Nephron progenitor cell (in vitro differentiated cells): ENCODE data around the gene HPS5.

ENCODE experiments used
- DNase-seq: peaks from one replicate; pipeline ENCODE4 v3.0.0; 2021
- H3K27ac Mint-ChIP-seq: 2 replicates; pipeline ENCODE4 v1.8.0; 2021; ENCODE audit warnings: mild to moderate bottlenecking, moderate library complexity, mixed read lengths
- H3K27me3 Mint-ChIP-seq: 2 replicates; pipeline ENCODE4 v1.8.0; 2021; ENCODE audit warnings: mild to moderate bottlenecking, low read depth, mixed read lengths; ENCODE audit not compliant: poor library complexity
- H3K36me3 Mint-ChIP-seq: 2 replicates; pipeline ENCODE4 v1.8.0; 2021; ENCODE audit warnings: low read depth, mixed read lengths
- H3K4me1 Mint-ChIP-seq: 2 replicates; pipeline ENCODE4 v1.8.0; 2021; ENCODE audit warnings: mixed read lengths
- H3K4me3 Mint-ChIP-seq: 2 replicates; pipeline ENCODE4 v1.8.0; 2021; ENCODE audit warnings: mild to moderate bottlenecking, moderate library complexity, mixed read lengths
- H3K9me3 Mint-ChIP-seq: 2 replicates; pipeline ENCODE4 v1.8.0; 2021; ENCODE audit warnings: mild to moderate bottlenecking, moderate library complexity, mixed read lengths
- CTCF ChIP-seq: fragments of 200-600 bp; sonication (generic); IDR thresholded peaks from 2 replicates; pipeline ENCODE4 v1.5.0; 2021; ENCODE audit warnings: antibody characterized with exemption

The HPS5 gene

GRCh38 chr11:18321969-18322711 lies at the start of gene HPS5, which contains the start of gene GTF2H1:
HPS5 (minus strand) TSS chr11:18322140; CDS start chr11:18317858, 4,282 bp downstream.
GTF2H1 (plus strand) TSS chr11:18322567; CDS start chr11:18333075, 10,508 bp downstream.
- peak within 1 kb of the TSS; percentile 100 for H3K27ac Mint-ChIP-seq
- H3K27me3 Mint-ChIP-seq, result no peaks in the 10 kb centered on the region
- peaks cover 56% of the 10 kb centered on the region for H3K4me1 Mint-ChIP-seq
- peak within 1 kb of the TSS; percentile 95 for H3K4me3 Mint-ChIP-seq
- H3K36me3 Mint-ChIP-seq, result peaks cover 23% of the 10 kb centered on the region
- no peaks in the 10 kb centered on the region for H3K9me3 Mint-ChIP-seq
- TF ChIP-seq CTCF, result no peak
- peak; percentile 93 for DNase-seq

- no peaks in the 10 kb centered on the region for H3K27me3 Mint-ChIP-seq
Observed at GRCh38 chr11:18371279-18371678, 49.3 kb upstream of the HPS5 start.

GRCh38 chr11:18369398-18369797 lies 47.5 kb upstream of the HPS5 start:
- Mint-ChIP-seq H3K4me3 (no peak overlapping the region), H3K27me3 (no peaks in the 10 kb centered on the region), H3K4me1 (no peaks in the 10 kb centered on the region), H3K9me3 (no peaks in the 10 kb centered on the region), H3K27ac (no peak overlapping the region), H3K36me3 (peaks cover 22% of the 10 kb centered on the region)
- DNase-seq, result no peak
- no peak for TF ChIP-seq CTCF

More at GRCh38 chr11:18371279-18371678, 49.3 kb upstream of the HPS5 start:
- Mint-ChIP-seq H3K36me3 (peaks cover 11% of the 10 kb centered on the region), H3K27ac (no peak overlapping the region), H3K4me3 (no peak overlapping the region), H3K9me3 (no peaks in the 10 kb centered on the region), H3K4me1 (no peaks in the 10 kb centered on the region)
- DNase-seq, result no peak
- TF ChIP-seq CTCF, result no peak

GRCh38 chr11:18368221-18368620 lies 46.3 kb upstream of the HPS5 start:
- Mint-ChIP-seq H3K36me3 (peaks cover 30% of the 10 kb centered on the region), H3K9me3 (no peaks in the 10 kb centered on the region), H3K27ac (peak overlapping the region; percentile 1), H3K4me3 (no peak overlapping the region), H3K27me3 (no peaks in the 10 kb centered on the region), H3K4me1 (no peaks in the 10 kb centered on the region)
- TF ChIP-seq CTCF, result no peak
- DNase-seq, result no peak

- H3K27me3 Mint-ChIP-seq, result no peaks in the 10 kb centered on the region
- no peak for DNase-seq
- H3K36me3 Mint-ChIP-seq, result peaks cover 31% of the 10 kb centered on the region
- no peak overlapping the region for H3K27ac Mint-ChIP-seq
- no peaks in the 10 kb centered on the region for H3K9me3 Mint-ChIP-seq
- no peak overlapping the region for H3K4me3 Mint-ChIP-seq
- H3K4me1 Mint-ChIP-seq, result no peaks in the 10 kb centered on the region
- TF ChIP-seq CTCF, result no peak
Observed at GRCh38 chr11:18367431-18367830, 45.5 kb upstream of the HPS5 start.

- no peaks in the 10 kb centered on the region for H3K4me1 Mint-ChIP-seq
- peaks cover 33% of the 10 kb centered on the region for H3K36me3 Mint-ChIP-seq
- H3K4me3 Mint-ChIP-seq, result no peak overlapping the region
- H3K9me3 Mint-ChIP-seq, result no peaks in the 10 kb centered on the region
- no peak overlapping the region for H3K27ac Mint-ChIP-seq
- TF ChIP-seq CTCF, result no peak
- H3K27me3 Mint-ChIP-seq, result no peaks in the 10 kb centered on the region
- no peak for DNase-seq
Observed at GRCh38 chr11:18366286-18366685, 44.3 kb upstream of the HPS5 start.
